Tibial nerve (tissue), 4 donors: Measurements from ENCODE around the gene GJB2. TPM values are rescaled to one million over a fixed set of nuclear protein-coding genes. Genes with fewer than 3 reads are reported as not detected.

Experiments
- DNase-seq, 2 donors: peaks; one replicate each; pipeline ENCODE4 v3.0.0-alpha.2; 2019; ENCODE audit warnings: low spot score in 2 of 2
- H3K27ac ChIP-seq, 4 donors: fragments of 200-600 bp; sonication (generic) in 3 of 4; one replicate each; pipeline ENCODE4 v1.5.1; 2017 to 2019; ENCODE audit warnings: mild to moderate bottlenecking in 1 of 4
- H3K27me3 ChIP-seq, 2 donors: fragments of 200-600 bp; sonication (generic) in 1 of 2; one replicate each; pipeline versions ENCODE4 v1.5.1 to v1.6.0; 2017 to 2019
- H3K36me3 ChIP-seq, 3 donors: fragments of 200-600 bp; sonication (generic); one replicate each; pipeline ENCODE4 v1.5.1; 2018 to 2019
- H3K4me1 ChIP-seq, 4 donors: fragments of 200-600 bp; sonication (generic) in 3 of 4; one replicate each; pipeline ENCODE4 v1.5.1; 2017 to 2019
- H3K4me3 ChIP-seq, 4 donors: fragments of 200-600 bp; sonication (generic) in 3 of 4; one replicate each; pipeline ENCODE4 v1.5.1; 2017 to 2019; ENCODE audit warnings: mild to moderate bottlenecking in 1 of 4, moderate library complexity in 1 of 4
- H3K9me3 ChIP-seq, 4 donors: fragments of 200-600 bp; sonication (generic) in 3 of 4; one replicate each; pipeline ENCODE4 v1.5.1; 2017 to 2019
- CTCF ChIP-seq, 5 experiments: fragments of 200-600 bp in 3 of 5; fragments of 450-650 bp in 2 of 5; sonication (generic) in 3 of 5; IDR thresholded peaks; one replicate each; pipeline ENCODE4 v1.5.1; 2016 to 2019; ENCODE audit warnings: antibody characterized with exemption in 5 of 5, mild to moderate bottlenecking in 3 of 5, moderate library complexity in 2 of 5
- EP300 ChIP-seq, 2 donors: sonication (generic); formaldehyde crosslinking; IDR thresholded peaks; one replicate each; pipeline ENCODE4 v1.6.1; 2017; ENCODE audit warnings: antibody characterized with exemption in 2 of 2, mild to moderate bottlenecking in 1 of 2
- POLR2A ChIP-seq, 2 donors: fragments of 450-650 bp; IDR thresholded peaks; one replicate each; pipeline ENCODE4 v1.6.1; 2017; ENCODE audit warnings: antibody characterized with exemption in 2 of 2, mild to moderate bottlenecking in 2 of 2, moderate library complexity in 2 of 2
- WGBS, 2 donors: methylation state at CpG; one replicate each; pipeline ENCODE4 v1.1.5; 2018; 5-methylcytosine and 5-hydroxymethylcytosine counted together
- total RNA-seq, 4 donors: library from RNA; depleted of rRNA; stranded (reverse); fragments of >200 nt; gene quantifications; one replicate each; pipeline ENCODE4 v1.1.0, GENCODE V29; 2016

The GJB2 gene
- total RNA-seq, 4 donors from 2014 or later: 0.20 to 3.3 (median 1.3) TPM

- Histone ChIP-seq H3K4me3 (no peak overlapping the region), H3K27me3 (peaks cover 0 to 38% of the 10 kb centered on the region in 2 donors), H3K9me3 (no peaks in the 10 kb centered on the region), H3K36me3 (no peaks in the 10 kb centered on the region), H3K27ac (no peak overlapping the region), H3K4me1 (peaks cover 0 to 25% (median 0%) of the 10 kb centered on the region in 4 donors)
- TF ChIP-seq CTCF (IDR thresholded peaks at IDR 0.05) (no peak), EP300 (IDR thresholded peaks at IDR 0.05) (no peak), POLR2A (IDR thresholded peaks at IDR 0.05) (no peak)
- DNase-seq: no peak
- WGBS, 2 donors: 68 to 74% methylated on average over 14 of the region's 14 CpGs
Measured at GRCh38 chr13:20175907-20176652, 16.7 kb downstream of the GJB2 start.

- peaks cover 0 to 32% of the 10 kb centered on the region in 2 donors for H3K27me3 ChIP-seq
- H3K27ac ChIP-seq: peak overlapping the region in 1 of 4 donors; percentile 72
- TF ChIP-seq EP300 (IDR thresholded peaks at IDR 0.05) (no peak), POLR2A (IDR thresholded peaks at IDR 0.05) (no peak), CTCF (IDR thresholded peaks at IDR 0.05) (no peak)
- DNase-seq: no peak
- 54 to 62% methylated on average over 3 of the region's 3 CpGs for WGBS, 2 donors
- H3K36me3 ChIP-seq: no peaks in the 10 kb centered on the region
- H3K9me3 ChIP-seq: no peaks in the 10 kb centered on the region
- H3K4me1 ChIP-seq: peaks cover 0 to 25% (median 0%) of the 10 kb centered on the region in 4 donors
- peak overlapping the region in 1 of 4 donors; percentile 27 for H3K4me3 ChIP-seq
Measured at GRCh38 chr13:20175406-20175794, 17.3 kb downstream of the GJB2 start.

- DNase-seq: peak; percentile 44 to 75
- Histone ChIP-seq H3K27me3 (peaks cover 0 to 27% of the 10 kb centered on the region in 2 donors), H3K4me1 (peaks cover 0 to 25% (median 0%) of the 10 kb centered on the region in 4 donors), H3K9me3 (no peaks in the 10 kb centered on the region), H3K27ac (peak overlapping the region in 2 of 4 donors; percentile 17 to 72), H3K4me3 (peak overlapping the region in 1 of 4 donors; percentile 27), H3K36me3 (no peaks in the 10 kb centered on the region)
- 39% methylated on average over 22 of the region's 22 CpGs for WGBS, 2 donors
- TF ChIP-seq EP300 (IDR thresholded peaks at IDR 0.05) (peak in 1 of 2 donors; percentile 67), POLR2A (IDR thresholded peaks at IDR 0.05) (no peak), CTCF (IDR thresholded peaks at IDR 0.05) (no peak)
Measured at GRCh38 chr13:20174656-20175405, 17.9 kb downstream of the GJB2 start.

GRCh38 chr13:20173116-20173746, 19.5 kb downstream of the GJB2 start:
- Histone ChIP-seq H3K27me3 (peaks cover 0 to 15% of the 10 kb centered on the region in 2 donors), H3K27ac (no peak overlapping the region), H3K9me3 (no peaks in the 10 kb centered on the region), H3K36me3 (no peaks in the 10 kb centered on the region), H3K4me1 (peaks cover 0 to 25% (median 0%) of the 10 kb centered on the region in 4 donors), H3K4me3 (no peak overlapping the region)
- 85 to 86% methylated on average over 8 of the region's 8 CpGs for WGBS, 2 donors
- DNase-seq: no peak
- TF ChIP-seq POLR2A (IDR thresholded peaks at IDR 0.05) (no peak), CTCF (IDR thresholded peaks at IDR 0.05) (no peak), EP300 (IDR thresholded peaks at IDR 0.05) (no peak)
